CMK (cell line): ENCODE measurements around the gene RABGAP1.

Experiments used
- DNase-seq: peaks from one replicate; pipeline ENCODE4 v3.0.0-alpha.2; 2010; ENCODE audit warnings: low read depth

RABGAP1 gene

DNA sequence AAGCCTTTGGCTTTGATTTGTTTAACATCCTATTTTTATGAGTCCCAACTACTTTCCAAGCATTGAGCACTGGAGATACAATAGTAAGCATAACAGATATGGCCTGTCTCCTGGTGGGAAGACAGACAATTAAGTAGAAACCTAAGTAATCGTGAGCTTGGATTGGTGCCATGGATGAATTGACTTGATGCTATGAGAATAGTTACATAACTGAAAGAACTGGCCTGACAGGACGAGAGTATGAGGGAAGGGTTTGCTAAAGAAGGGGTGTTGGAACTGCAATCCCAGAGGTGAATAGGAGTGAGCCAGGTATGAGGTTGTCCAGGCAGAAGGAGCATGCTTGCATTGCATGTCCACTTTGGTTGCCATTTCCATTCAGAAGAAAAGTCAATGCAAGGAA lies 145.1 kb downstream of the RABGAP1 start:
- no peak for DNase-seq

- DNase-seq, result no peak
Measured at GRCh38 chr9:123087359-123087888, 146.6 kb downstream of the RABGAP1 start.

DNA sequence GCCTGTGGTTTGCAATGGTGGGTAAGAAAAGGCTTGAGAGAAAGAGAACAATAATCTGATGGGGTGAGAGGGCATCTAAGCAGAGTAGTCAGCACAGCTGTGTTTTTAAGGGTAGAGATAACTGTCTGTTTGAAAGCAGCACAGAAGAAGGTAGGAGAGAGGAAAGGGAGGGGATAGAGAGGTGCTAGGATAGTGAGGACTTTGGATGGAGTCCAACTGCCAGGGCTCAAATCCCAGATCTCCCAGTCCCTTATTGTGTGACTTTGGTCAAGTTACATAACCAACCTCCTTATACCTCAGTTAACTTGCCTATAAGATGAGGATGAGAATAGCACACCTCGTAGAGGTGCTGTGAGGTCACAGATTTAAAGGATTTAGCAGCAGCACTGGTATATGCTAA lies 148.2 kb downstream of the RABGAP1 start:
- no peak for DNase-seq

GRCh38 chr9:123089790-123090189 lies 149.0 kb downstream of the RABGAP1 start:
- no peak for DNase-seq

DNA sequence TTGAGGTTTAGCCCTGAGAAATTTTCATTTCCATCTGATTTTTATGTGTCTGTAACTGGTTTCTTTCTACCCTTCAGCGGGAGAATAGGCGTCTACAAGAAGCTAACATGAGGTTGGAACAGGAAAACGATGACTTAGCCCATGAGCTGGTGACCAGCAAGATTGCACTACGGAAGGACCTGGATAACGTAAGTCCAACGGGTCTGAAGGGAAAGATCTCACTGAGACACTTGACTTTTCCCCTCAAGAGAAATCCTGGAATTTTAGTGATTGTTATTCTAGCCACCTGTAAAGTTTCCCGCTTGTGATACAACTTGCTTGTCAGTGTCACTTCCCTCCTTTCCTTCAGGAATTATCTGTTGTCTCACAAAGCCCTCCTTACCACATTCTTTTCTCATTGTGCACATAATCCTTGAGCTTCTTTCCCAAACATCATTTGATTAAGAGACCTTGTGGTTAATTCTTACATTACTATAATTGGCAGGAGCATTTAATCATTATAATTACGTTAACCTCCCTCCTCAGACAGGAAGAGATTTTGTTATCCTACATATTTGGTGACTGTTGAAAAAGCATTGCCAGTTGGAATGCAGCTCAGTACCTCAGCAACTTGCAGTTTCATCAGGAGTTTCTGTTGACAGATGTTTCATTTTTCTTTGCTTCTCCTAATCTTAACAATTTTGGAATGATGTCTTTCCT lies 149.5 kb downstream of the RABGAP1 start:
- no peak for DNase-seq

GRCh38 chr9:123090956-123091355 lies 150.1 kb downstream of the RABGAP1 start:
- no peak for DNase-seq

GRCh38 chr9:123091459-123091858 lies 150.6 kb downstream of the RABGAP1 start:
- no peak for DNase-seq

GRCh38 chr9:123093141-123093540 lies 152.3 kb downstream of the RABGAP1 start:
- no peak for DNase-seq

DNA sequence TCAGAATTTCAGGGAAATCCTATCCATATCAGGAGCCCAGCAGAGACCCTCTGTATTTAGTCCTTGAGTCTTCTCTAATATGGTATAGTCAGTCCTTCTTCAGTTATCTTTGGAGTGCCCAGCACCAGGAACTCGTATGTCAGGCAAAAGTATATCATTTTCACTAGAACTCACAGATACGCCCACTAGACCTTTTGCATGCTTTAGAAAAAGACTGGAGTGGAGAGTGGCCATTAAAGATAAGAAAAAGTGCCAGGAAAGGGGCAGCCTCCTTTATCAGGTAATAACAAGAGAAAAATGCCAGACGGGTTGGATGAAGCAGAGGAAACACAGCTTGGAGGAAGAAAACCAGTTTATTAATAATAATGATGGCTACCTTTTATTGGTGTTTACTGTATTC lies 156.2 kb downstream of the RABGAP1 start:
- no peak for DNase-seq

DNA sequence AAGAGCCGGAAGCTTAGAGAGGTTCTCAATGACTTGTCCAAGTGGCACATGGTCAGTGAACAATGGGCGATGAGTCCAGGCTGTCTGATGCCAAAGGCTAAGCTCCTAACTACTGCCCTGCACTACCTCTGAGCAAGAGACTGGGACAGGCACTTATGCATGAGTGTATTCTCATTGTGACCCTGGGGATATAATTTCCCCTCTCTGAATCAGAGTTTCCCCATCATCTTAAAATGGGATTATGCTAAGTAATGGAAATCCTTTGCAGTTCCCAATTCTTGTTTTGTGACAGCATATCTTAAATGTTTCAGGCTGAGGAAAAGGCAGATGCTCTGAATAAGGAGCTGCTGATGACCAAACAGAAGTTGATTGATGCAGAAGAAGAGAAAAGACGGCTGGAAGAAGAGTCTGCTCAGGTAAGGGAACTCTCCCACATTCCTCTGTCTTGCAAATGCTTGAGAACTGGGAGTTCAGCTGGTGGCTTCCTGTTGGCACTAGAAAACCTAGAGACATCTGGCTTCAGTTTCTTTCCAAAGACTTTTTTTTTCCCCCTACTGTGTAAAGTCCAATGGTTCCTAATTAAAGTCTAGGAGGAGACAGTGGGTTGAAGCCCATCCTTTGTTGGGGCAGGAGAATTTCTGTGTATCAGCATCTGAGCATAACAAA lies 156.7 kb downstream of the RABGAP1 start:
- no peak for DNase-seq

GRCh38 chr9:123098096-123098459 lies 157.3 kb downstream of the RABGAP1 start:
- DNase-seq, result no peak

GRCh38 chr9:123099042-123099441 lies 158.2 kb downstream of the RABGAP1 start:
- DNase-seq, result no peak

- DNase-seq, result no peak
Measured at GRCh38 chr9:123099548-123099947, 158.7 kb downstream of the RABGAP1 start.

DNA sequence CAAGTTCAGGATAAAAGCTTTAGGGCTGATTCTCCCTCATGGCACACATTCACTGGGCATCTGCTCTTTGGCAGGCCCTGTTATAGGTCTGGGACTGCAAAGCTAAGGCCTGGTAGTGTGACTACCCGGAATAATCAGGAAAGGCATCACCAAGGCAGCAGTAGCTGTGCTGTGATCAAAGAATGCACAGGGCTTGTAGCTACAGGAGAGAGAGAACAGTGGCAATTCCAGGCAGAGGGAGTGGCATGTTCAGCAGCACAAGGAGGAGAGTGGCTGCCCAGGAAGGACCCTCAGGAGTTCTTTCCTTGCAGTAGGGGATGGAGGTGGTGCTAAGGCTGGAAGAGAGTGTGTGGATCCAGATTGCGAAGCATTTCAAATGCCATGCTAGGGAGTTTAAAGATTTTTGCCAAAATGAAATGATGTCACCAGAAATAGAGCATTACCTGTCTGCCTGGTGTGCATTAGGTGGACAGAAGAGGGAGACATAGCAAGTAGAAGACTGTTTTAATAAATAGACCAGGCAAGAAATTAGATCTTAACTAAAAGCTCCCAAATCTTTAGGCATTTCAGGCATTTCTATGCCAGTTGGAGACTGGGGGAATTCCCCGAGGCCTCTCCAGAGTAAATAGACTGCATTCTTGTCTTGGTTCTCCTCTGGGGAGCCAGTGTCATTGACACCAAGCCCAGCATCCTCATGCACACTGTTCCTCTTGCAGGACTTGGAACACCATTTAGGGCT lies 161.7 kb downstream of the RABGAP1 start:
- no peak for DNase-seq

DNA sequence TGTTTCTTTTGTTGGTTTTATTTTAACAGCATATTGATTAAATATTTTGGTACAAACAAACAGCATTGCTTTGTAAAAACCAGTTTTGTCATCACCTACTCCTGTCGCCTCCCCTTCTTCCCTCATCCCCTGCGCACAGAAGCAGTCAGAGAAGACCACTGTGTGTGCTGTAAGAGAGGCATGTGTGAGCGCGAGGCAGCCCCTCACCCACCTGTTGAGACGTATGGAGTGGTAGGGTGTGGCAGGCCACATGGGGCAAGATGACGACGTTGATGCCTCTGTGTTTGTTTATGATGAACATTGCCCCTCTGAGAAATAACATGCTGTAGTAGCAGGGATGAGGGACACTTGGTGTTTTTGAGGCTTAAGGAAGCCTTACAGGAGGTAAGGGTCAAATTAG lies 164.0 kb downstream of the RABGAP1 start:
- DNase-seq, result no peak

GRCh38 chr9:123105490-123105889 lies 164.7 kb downstream of the RABGAP1 start:
- no peak for DNase-seq

DNA sequence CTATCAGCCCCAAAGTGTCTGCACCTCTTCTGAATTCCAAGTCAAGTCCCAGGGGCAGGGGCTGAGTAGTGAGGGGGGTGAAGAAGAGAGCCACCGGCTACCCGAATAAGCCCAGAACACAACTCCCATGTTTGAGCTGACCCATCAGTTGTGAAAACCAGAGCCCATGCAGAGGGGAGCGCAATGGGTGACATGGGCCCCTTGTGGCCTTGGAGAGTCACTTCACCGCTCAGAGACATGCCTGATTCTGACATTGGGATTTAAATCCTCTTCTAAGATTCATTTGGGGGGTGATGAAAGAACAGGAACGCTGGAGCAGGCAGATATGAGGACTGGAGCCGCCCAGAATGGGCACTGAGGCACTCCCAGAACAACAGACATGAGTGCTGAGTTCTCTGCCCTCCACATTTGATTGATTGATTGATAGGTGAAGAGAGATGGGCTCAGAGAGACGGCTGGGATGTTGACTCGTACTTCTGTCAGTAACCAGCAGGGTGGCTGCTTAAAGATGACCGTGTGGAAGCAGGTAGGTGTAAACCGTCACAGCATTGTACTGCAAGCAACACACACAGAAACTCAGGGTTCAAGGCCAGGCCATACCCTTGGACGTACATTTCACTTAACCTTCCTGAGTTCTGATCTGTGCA lies 166.9 kb downstream of the RABGAP1 start:
- no peak for DNase-seq

GRCh38 chr9:123108976-123109375 lies 168.2 kb downstream of the RABGAP1 start:
- DNase-seq, result no peak

- DNase-seq, result no peak
Measured at GRCh38 chr9:123109540-123110279, 168.9 kb downstream of the RABGAP1 start.

- DNase-seq, result no peak
Measured at GRCh38 chr9:123111427-123112014, 170.7 kb downstream of the RABGAP1 start.
